Myocyte (in vitro differentiated cells): ENCODE data around the gene SMC5. TPM values are rescaled to one million over a fixed set of nuclear protein-coding genes. Genes with fewer than 3 reads are reported as not detected.
"Not testable (repeated sequence)": the region's sequence is repeated elsewhere in the genome, so short reads cannot be mapped to it uniquely, and the experiment has no call there.

ENCODE experiments used
- DNase-seq: peaks from one replicate; pipeline ENCODE4 v3.0.0-alpha.2; 2012; ENCODE audit warnings: low read depth
- total RNA-seq: library from RNA; depleted of rRNA; stranded (reverse); fragments of >200 nt; gene quantifications from 2 replicates; pipeline ENCODE4 v1.2.3, GENCODE V29; 2014

The SMC5 gene
- total RNA-seq, 1 donor from 2014 or later = 28.5 TPM

GRCh38 chr9:70362952-70363351 lies 104.2 kb downstream of the SMC5 start:
- DNase-seq = no peak

GRCh38 chr9:70363760-70364159 lies 105.0 kb downstream of the SMC5 start:
- DNase-seq = no peak

GRCh38 chr9:70367305-70367930 lies 108.6 kb downstream of the SMC5 start:
- no peak for DNase-seq

- DNase-seq = no peak
Measured at GRCh38 chr9:70374962-70375618, 116.3 kb downstream of the SMC5 start.

- no peak for DNase-seq
Measured at GRCh38 chr9:70382046-70382708, 123.4 kb downstream of the SMC5 start.

GRCh38 chr9:70382709-70383605 lies 124.2 kb downstream of the SMC5 start:
- DNase-seq = no peak

GRCh38 chr9:70385426-70385825 lies 126.6 kb downstream of the SMC5 start:
- no peak for DNase-seq

- no peak for DNase-seq
Measured at GRCh38 chr9:70387663-70388062, 128.9 kb downstream of the SMC5 start.

GRCh38 chr9:70389188-70389587 lies 130.4 kb downstream of the SMC5 start:
- DNase-seq = no peak

- DNase-seq = peak; percentile 60
Measured at GRCh38 chr9:70389621-70390266, 131.0 kb downstream of the SMC5 start.

- DNase-seq = peak; percentile 16
Measured at GRCh38 chr9:70390933-70391341, 132.2 kb downstream of the SMC5 start.

GRCh38 chr9:70392189-70392588 lies 133.4 kb downstream of the SMC5 start:
- DNase-seq = no peak

GRCh38 chr9:70392850-70393249 lies 134.1 kb downstream of the SMC5 start:
- DNase-seq = no peak

- no peak for DNase-seq
Measured at GRCh38 chr9:70395652-70396051, 136.9 kb downstream of the SMC5 start.

- no peak for DNase-seq
Measured at GRCh38 chr9:70398145-70398556, 139.4 kb downstream of the SMC5 start.

GRCh38 chr9:70399141-70399540 lies 140.4 kb downstream of the SMC5 start:
- no peak for DNase-seq

- DNase-seq = no peak
Measured at GRCh38 chr9:70400107-70400892, 141.5 kb downstream of the SMC5 start.

GRCh38 chr9:70401241-70401640 lies 142.5 kb downstream of the SMC5 start:
- not testable (repeated sequence) for DNase-seq

- no peak for DNase-seq
Measured at GRCh38 chr9:70402213-70402612, 143.4 kb downstream of the SMC5 start.

GRCh38 chr9:70403166-70403565 lies 144.4 kb downstream of the SMC5 start:
- peak; percentile 30 for DNase-seq
